ENCODE measurements around the gene NDUFC2.

The NDUFC2 gene

GRCh38 chr11:78040691-78041379, 38.8 kb downstream of the NDUFC2 start:
- H3K4me3 ChIP-seq (ENCODE audit: low read length): no peak overlapping the region
- no peak for DNase-seq (ENCODE audit: low read depth)
- no peak for TF ChIP-seq CTCF (conservative IDR thresholded peaks at IDR 0.05; ENCODE audit: low read length)

DNA sequence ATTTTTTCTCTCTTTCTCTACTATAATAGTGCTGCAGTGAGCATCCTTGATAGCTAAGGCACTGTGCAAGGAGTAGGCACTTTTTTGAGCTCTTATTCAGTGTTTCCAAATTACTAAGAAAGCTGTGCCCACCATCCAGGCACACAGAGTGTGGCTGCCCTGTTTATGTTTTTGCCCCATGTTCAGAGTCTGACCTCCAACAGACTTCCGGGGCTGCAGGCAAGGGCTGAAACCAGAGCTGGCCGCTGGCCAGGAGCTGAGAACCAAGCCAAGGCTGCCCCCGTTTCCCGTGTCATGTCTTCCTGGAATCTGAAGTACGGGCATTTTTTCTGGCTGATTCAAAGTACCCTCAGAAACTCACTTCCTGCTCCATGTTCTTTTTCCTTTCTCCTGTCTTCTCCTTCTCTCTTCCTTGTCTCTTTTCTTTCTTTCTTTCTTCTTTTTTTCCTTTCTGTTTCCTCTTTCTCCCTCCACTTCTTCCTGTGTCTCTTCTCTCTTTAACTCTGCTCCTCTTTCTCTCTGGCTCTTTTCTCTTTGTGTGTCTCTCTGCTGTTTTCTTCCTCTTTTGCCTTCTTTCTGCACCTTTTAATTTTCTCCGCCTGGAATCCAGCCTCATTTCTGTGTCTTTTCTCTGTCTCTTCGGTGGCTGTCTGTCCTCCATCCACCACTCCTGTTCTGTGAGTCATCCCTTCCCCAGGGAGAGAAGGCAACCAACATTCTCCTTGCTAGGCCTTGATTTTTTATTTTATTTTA, 39.6 kb downstream of the NDUFC2 start:
- peak overlapping the region; percentile 26 for H3K4me3 ChIP-seq (ENCODE audit: low read length)
- DNase-seq (ENCODE audit: low read depth): peak; percentile 88
- no peak for TF ChIP-seq CTCF (conservative IDR thresholded peaks at IDR 0.05; ENCODE audit: low read length)

DNA sequence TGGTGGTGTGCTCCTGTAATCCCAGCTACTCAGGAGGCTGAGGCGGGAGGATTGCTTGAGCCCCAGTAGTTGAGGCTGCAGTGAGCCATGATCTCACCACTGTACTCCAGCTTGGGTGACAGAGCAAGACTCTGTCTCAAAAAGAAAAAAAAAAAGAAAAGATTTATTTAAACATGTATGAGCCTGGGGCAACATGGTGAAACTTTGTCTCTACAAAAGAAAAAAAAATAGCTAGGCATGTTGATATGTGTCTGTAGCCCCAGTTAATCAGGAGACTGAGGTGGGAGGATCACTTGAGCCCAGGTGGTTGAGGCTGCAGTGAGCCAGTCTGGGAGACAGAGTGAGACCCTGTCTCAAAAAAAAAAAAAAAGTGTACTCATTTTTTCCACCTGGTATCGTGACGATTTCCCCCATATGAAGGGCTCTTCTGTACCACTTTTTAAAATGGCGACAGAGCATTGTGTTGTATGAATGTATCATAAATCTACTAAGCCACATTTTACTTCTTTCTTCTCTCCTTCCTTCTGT, 40.2 kb downstream of the NDUFC2 start:
- DNase-seq (ENCODE audit: low read depth): no peak
- no peak overlapping the region for H3K4me3 ChIP-seq (ENCODE audit: low read length)
- TF ChIP-seq CTCF (conservative IDR thresholded peaks at IDR 0.05; ENCODE audit: low read length): no peak

GRCh38 chr11:78038697-78039313, 40.9 kb downstream of the NDUFC2 start:
- no peak overlapping the region for H3K4me3 ChIP-seq (ENCODE audit: low read length)
- DNase-seq (ENCODE audit: low read depth): no peak
- no peak for TF ChIP-seq CTCF (conservative IDR thresholded peaks at IDR 0.05; ENCODE audit: low read length)

- no peak overlapping the region for H3K4me3 ChIP-seq (ENCODE audit: low read length)
- DNase-seq (ENCODE audit: low read depth): no peak
- no peak for TF ChIP-seq CTCF (conservative IDR thresholded peaks at IDR 0.05; ENCODE audit: low read length)
Measured at GRCh38 chr11:78037825-78038620, 41.6 kb downstream of the NDUFC2 start.

GRCh38 chr11:78037056-78037455, 42.6 kb downstream of the NDUFC2 start:
- no peak for TF ChIP-seq CTCF (conservative IDR thresholded peaks at IDR 0.05; ENCODE audit: low read length)
- DNase-seq (ENCODE audit: low read depth): no peak
- no peak overlapping the region for H3K4me3 ChIP-seq (ENCODE audit: low read length)
